Measurements from ENCODE around the gene DRD3. TPM values are rescaled to one million over a fixed set of nuclear protein-coding genes. Genes with fewer than 3 reads are reported as not detected.

Gene DRD3
- total RNA-seq, 1 donor from 2014 or later, result not detected

DNA sequence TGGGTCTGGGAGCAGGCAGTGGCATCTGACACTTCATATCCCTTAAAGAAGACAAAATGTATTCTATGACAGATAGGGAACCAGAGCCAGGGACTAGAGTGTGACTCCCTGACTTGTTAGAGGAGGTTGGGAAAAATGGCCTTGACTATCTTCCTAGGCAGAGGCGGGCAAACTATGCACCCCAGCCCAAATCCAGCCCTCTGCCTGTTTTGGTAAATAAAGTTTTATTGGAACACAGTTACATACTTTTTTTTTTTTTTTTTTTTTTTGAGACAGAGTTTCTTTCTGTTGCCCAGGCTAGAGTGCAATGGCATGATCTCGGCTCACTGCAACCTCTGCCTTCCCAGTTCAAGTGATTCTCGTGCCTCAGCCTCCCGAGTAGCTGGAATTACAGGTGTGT lies 75.0 kb downstream of the DRD3 start:
- Histone ChIP-seq H3K4me1 (ENCODE audit: insufficient read depth, low read length) (no peaks in the 10 kb centered on the region), H2AFZ (ENCODE audit: low read depth, low read length) (no peak overlapping the region), H3K9ac (ENCODE audit: low read length) (no peak overlapping the region), H3K27me3 (ENCODE audit: insufficient read depth, low read length) (no peaks in the 10 kb centered on the region), H3K79me2 (ENCODE audit: insufficient read depth, low read length) (no peaks in the 10 kb centered on the region), H3K4me2 (ENCODE audit: low read length) (no peak overlapping the region), H4K20me1 (ENCODE audit: insufficient read depth, low read length) (no peaks in the 10 kb centered on the region), H3K9me3 (ENCODE audit: insufficient read depth, low read depth, low read length) (no peaks in the 10 kb centered on the region), H3K27ac (ENCODE audit: low read depth, low read length) (no peak overlapping the region), H3K4me3 (ENCODE audit: insufficient read depth, low read depth, low read length) (no peak overlapping the region), H3K36me3 (ENCODE audit: insufficient read depth, low read length) (no peaks in the 10 kb centered on the region)
- Mint-ChIP-seq H3K9me3 (ENCODE audit: unreplicated experiment) (peaks cover 2% of the 10 kb centered on the region), H3K27me3 (ENCODE audit: low read depth, unreplicated experiment) (no peaks in the 10 kb centered on the region), H3K4me3 (ENCODE audit: unreplicated experiment) (no peak overlapping the region), H3K36me3 (ENCODE audit: low read depth, unreplicated experiment) (no peaks in the 10 kb centered on the region), H3K27ac (ENCODE audit: unreplicated experiment) (no peak overlapping the region), H3K4me1 (ENCODE audit: low read depth, unreplicated experiment) (no peaks in the 10 kb centered on the region)
- DNase-seq (ENCODE audit: low read depth) (no peak), FAIRE-seq (no peak)
- TF ChIP-seq, protein P1, sequence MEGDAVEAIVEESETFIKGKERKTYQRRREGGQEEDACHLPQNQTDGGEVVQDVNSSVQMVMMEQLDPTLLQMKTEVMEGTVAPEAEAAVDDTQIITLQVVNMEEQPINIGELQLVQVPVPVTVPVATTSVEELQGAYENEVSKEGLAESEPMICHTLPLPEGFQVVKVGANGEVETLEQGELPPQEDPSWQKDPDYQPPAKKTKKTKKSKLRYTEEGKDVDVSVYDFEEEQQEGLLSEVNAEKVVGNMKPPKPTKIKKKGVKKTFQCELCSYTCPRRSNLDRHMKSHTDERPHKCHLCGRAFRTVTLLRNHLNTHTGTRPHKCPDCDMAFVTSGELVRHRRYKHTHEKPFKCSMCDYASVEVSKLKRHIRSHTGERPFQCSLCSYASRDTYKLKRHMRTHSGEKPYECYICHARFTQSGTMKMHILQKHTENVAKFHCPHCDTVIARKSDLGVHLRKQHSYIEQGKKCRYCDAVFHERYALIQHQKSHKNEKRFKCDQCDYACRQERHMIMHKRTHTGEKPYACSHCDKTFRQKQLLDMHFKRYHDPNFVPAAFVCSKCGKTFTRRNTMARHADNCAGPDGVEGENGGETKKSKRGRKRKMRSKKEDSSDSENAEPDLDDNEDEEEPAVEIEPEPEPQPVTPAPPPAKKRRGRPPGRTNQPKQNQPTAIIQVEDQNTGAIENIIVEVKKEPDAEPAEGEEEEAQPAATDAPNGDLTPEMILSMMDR (IDR thresholded peaks at IDR 0.05; ENCODE audit: insufficient read depth, low read depth, low read length), result no peak
- no peak for TF ChIP-seq EZH2 (IDR thresholded peaks at IDR 0.05; ENCODE audit: insufficient read depth, low read length)

- no peak for DNase-seq (ENCODE audit: low read depth)
- Histone ChIP-seq H4K20me1 (ENCODE audit: insufficient read depth, low read length) (no peaks in the 10 kb centered on the region), H3K27me3 (ENCODE audit: insufficient read depth, low read length) (no peaks in the 10 kb centered on the region), H2AFZ (ENCODE audit: low read depth, low read length) (no peak overlapping the region), H3K27ac (ENCODE audit: low read depth, low read length) (no peak overlapping the region), H3K9ac (ENCODE audit: low read length) (no peak overlapping the region), H3K9me3 (ENCODE audit: insufficient read depth, low read depth, low read length) (no peaks in the 10 kb centered on the region), H3K4me1 (ENCODE audit: insufficient read depth, low read length) (no peaks in the 10 kb centered on the region), H3K79me2 (ENCODE audit: insufficient read depth, low read length) (no peaks in the 10 kb centered on the region), H3K4me2 (ENCODE audit: low read length) (no peak overlapping the region), H3K36me3 (ENCODE audit: insufficient read depth, low read length) (no peaks in the 10 kb centered on the region), H3K4me3 (ENCODE audit: insufficient read depth, low read depth, low read length) (no peak overlapping the region)
- Mint-ChIP-seq H3K4me1 (ENCODE audit: low read depth, unreplicated experiment) (no peaks in the 10 kb centered on the region), H3K36me3 (ENCODE audit: low read depth, unreplicated experiment) (no peaks in the 10 kb centered on the region), H3K4me3 (ENCODE audit: unreplicated experiment) (no peak overlapping the region), H3K9me3 (ENCODE audit: unreplicated experiment) (peaks cover 2% of the 10 kb centered on the region), H3K27me3 (ENCODE audit: low read depth, unreplicated experiment) (no peaks in the 10 kb centered on the region), H3K27ac (ENCODE audit: unreplicated experiment) (no peak overlapping the region)
- TF ChIP-seq, protein P1 (IDR thresholded peaks at IDR 0.05; ENCODE audit: insufficient read depth, low read depth, low read length), result no peak
- TF ChIP-seq EZH2 (IDR thresholded peaks at IDR 0.05; ENCODE audit: insufficient read depth, low read length), result no peak
- no peak for FAIRE-seq
Measured at GRCh38 chr3:114103181-114103580, 75.7 kb downstream of the DRD3 start.

DNA sequence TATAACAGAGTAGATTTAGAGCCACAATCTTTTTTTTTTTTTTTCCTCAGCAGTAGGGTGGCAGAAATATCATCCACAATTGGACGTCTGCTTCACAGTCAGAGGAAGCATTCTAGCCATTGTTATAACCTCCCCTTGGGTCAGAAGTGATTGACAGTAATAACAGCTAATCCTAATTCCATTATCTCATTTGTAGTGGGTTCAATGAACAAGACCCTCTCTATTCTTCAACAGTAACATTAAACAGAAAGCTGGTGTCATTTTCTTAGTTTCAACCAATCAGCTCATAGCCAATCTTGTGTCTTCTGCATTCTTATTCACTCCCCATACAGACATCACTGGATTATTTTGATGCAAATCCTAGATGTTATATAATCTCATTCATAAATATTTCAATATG lies 77.8 kb downstream of the DRD3 start:
- H3K9ac ChIP-seq (ENCODE audit: low read length), result no peak overlapping the region
- H3K9me3 ChIP-seq (ENCODE audit: insufficient read depth, low read depth, low read length), result no peaks in the 10 kb centered on the region
- Mint-ChIP-seq H3K4me1 (ENCODE audit: low read depth, unreplicated experiment) (no peaks in the 10 kb centered on the region), H3K36me3 (ENCODE audit: low read depth, unreplicated experiment) (no peaks in the 10 kb centered on the region), H3K9me3 (ENCODE audit: unreplicated experiment) (peaks cover 2% of the 10 kb centered on the region), H3K27me3 (ENCODE audit: low read depth, unreplicated experiment) (no peaks in the 10 kb centered on the region), H3K4me3 (ENCODE audit: unreplicated experiment) (no peak overlapping the region), H3K27ac (ENCODE audit: unreplicated experiment) (no peak overlapping the region)
- H3K4me2 ChIP-seq (ENCODE audit: low read length), result no peak overlapping the region
- no peaks in the 10 kb centered on the region for H3K79me2 ChIP-seq (ENCODE audit: insufficient read depth, low read length)
- FAIRE-seq (no peak), DNase-seq (ENCODE audit: low read depth) (no peak)
- H3K4me1 ChIP-seq (ENCODE audit: insufficient read depth, low read length), result no peaks in the 10 kb centered on the region
- no peaks in the 10 kb centered on the region for H4K20me1 ChIP-seq (ENCODE audit: insufficient read depth, low read length)
- no peak overlapping the region for H2AFZ ChIP-seq (ENCODE audit: low read depth, low read length)
- no peak overlapping the region for H3K27ac ChIP-seq (ENCODE audit: low read depth, low read length)
- H3K36me3 ChIP-seq (ENCODE audit: insufficient read depth, low read length), result no peaks in the 10 kb centered on the region
- no peaks in the 10 kb centered on the region for H3K27me3 ChIP-seq (ENCODE audit: insufficient read depth, low read length)
- no peak overlapping the region for H3K4me3 ChIP-seq (ENCODE audit: insufficient read depth, low read depth, low read length)
- no peak for TF ChIP-seq EZH2 (IDR thresholded peaks at IDR 0.05; ENCODE audit: insufficient read depth, low read length)
- TF ChIP-seq, protein P1 (IDR thresholded peaks at IDR 0.05; ENCODE audit: insufficient read depth, low read depth, low read length), result no peak

All from astrocyte (in vitro differentiated cells and primary cell).